ENCODE data around the gene WNT11.

GRCh38 chr11:76201056-76201455 is 5.2 kb downstream of the WNT11 start:
- TF ChIP-seq CTCF (optimal IDR thresholded peaks at IDR 0.05 in 1 of 3, IDR thresholded peaks at IDR 0.05 in 1 of 3, conservative IDR thresholded peaks at IDR 0.05 in 1 of 3; ENCODE audit: extremely low read depth in 1 of 3, insufficient read depth in 2 of 3, low read length in 3 of 3) (no peak), EZH2 (IDR thresholded peaks at IDR 0.05; ENCODE audit: low read length) (no peak)

Measured in keratinocyte (primary cell).